Muscle of leg (tissue), 11 donors: Measurements from ENCODE around the gene MAD1L1. TPM values are rescaled to one million over a fixed set of nuclear protein-coding genes. Genes with fewer than 3 reads are reported as not detected.
A peak's percentile ranks its signal among the peaks of the same experiment; 100 is the strongest.

ENCODE experiments used
- DNase-seq: peaks from one replicate; pipeline ENCODE4 v3.0.0; 2013
- H3K27ac ChIP-seq: one replicate; pipeline ENCODE4 v1.5.1; 2013; ENCODE audit warnings: mild to moderate bottlenecking, low read length, control low read depth
- H3K27me3 ChIP-seq: one replicate; pipeline ENCODE4 v1.6.1; 2013; ENCODE audit warnings: low read length; ENCODE audit not compliant: control insufficient read depth, insufficient read depth
- H3K36me3 ChIP-seq: one replicate; pipeline ENCODE4 v1.6.1; 2013; ENCODE audit warnings: low read length; ENCODE audit not compliant: control insufficient read depth, insufficient read depth
- H3K4me1 ChIP-seq: one replicate; pipeline ENCODE4 v1.6.1; 2013; ENCODE audit warnings: low read length; ENCODE audit not compliant: control insufficient read depth, insufficient read depth
- H3K4me3 ChIP-seq: one replicate; pipeline ENCODE4 v1.5.1; 2013; ENCODE audit warnings: low read length, control low read depth
- H3K9me3 ChIP-seq: replicated peaks from 2 replicates; pipeline ENCODE4 v1.6.1; 2013; ENCODE audit warnings: low read depth, low read length; ENCODE audit not compliant: control insufficient read depth
- WGBS: methylation state at CpG from one replicate; pipeline ENCODE4 v1.1.5; 2013; ENCODE audit warnings: missing lambda C conversion rate; ENCODE audit not compliant: insufficient coverage; 5-methylcytosine and 5-hydroxymethylcytosine counted together
- polyA plus RNA-seq, 8 donors: library from polyadenylated mRNA; unstranded; fragments of 120-200 nt; gene quantifications; one replicate each; pipeline versions ENCODE4 v1.2.1 to v1.2.3, GENCODE V29; 2013; ENCODE audit warnings: inconsistent platforms in 1 of 8, low replicate concordance in 1 of 8; ENCODE audit not compliant: insufficient read length in 8 of 8, insufficient read depth in 1 of 8
- total RNA-seq: library from RNA; stranded (reverse); fragments of 120-200 nt; gene quantifications from one replicate; pipeline ENCODE4 v1.2.4, GENCODE V29; 2013

MAD1L1 gene
- total and polyA plus RNA-seq, 9 donors = 19.1 to 38.7 (median 21.8) TPM

- H3K4me1 ChIP-seq = peaks cover 83% of the 10 kb centered on the region
- WGBS = 62% methylated on average over 12 of the region's 17 CpGs
- H3K36me3 ChIP-seq = peaks cover 9% of the 10 kb centered on the region
- DNase-seq = peak; percentile 81
- H3K27ac ChIP-seq = peak overlapping the region; percentile 66
- H3K4me3 ChIP-seq = no peak overlapping the region
- H3K27me3 ChIP-seq = peaks cover 2% of the 10 kb centered on the region
- no peaks in the 10 kb centered on the region for H3K9me3 ChIP-seq
These were observed 417.7 kb downstream of the MAD1L1 start for GRCh38 chr7:1815051-1815481.

DNA sequence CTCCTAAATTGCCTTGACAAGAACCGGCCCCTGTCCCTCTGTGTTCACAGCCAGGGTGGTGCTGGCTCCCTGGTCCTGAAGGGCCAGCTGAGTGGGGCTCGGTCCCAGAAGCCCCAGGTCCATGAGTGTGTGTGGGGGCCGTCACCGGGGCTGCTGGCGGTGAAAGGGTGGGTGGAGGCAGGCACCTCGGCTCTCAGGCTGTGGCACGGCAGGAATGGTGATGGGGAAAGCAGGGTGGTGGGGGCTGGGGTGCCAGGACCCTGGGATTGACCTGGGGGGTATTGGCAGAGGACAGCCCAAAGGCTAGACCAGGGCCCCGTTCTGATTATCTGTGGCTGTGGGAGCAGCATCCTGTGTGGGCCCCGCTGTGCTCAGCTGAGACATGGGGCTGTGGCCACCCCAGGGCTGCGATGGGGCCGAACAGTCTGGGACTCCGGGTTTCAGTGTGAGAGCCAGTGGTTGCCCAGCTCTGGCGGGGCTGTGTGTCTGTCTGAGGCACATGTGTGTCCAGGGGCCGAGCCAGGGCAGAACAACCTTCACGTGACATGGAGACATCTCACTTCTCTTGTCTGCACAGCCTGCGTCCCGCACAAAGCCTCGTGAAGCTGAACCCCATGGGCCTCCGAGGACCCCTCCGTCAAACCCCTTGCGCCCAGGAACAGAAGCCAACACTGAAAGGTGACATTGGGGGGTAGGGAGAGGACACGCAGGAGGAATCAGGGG is 418.5 kb downstream of the MAD1L1 start:
- Histone ChIP-seq H3K9me3 (no peaks in the 10 kb centered on the region), H3K4me3 (no peak overlapping the region), H3K4me1 (peaks cover 81% of the 10 kb centered on the region), H3K36me3 (peaks cover 9% of the 10 kb centered on the region), H3K27ac (peak overlapping the region; percentile 4), H3K27me3 (peaks cover 2% of the 10 kb centered on the region)
- 90% methylated on average over 17 of the region's 22 CpGs for WGBS
- DNase-seq = no peak

GRCh38 chr7:1813394-1814088 is 419.2 kb downstream of the MAD1L1 start:
- Histone ChIP-seq H3K9me3 (no peaks in the 10 kb centered on the region), H3K36me3 (peaks cover 9% of the 10 kb centered on the region), H3K4me1 (peaks cover 75% of the 10 kb centered on the region), H3K27ac (no peak overlapping the region), H3K4me3 (no peak overlapping the region), H3K27me3 (peaks cover 2% of the 10 kb centered on the region)
- 93% methylated on average over 11 of the region's 18 CpGs for WGBS
- no peak for DNase-seq

DNA sequence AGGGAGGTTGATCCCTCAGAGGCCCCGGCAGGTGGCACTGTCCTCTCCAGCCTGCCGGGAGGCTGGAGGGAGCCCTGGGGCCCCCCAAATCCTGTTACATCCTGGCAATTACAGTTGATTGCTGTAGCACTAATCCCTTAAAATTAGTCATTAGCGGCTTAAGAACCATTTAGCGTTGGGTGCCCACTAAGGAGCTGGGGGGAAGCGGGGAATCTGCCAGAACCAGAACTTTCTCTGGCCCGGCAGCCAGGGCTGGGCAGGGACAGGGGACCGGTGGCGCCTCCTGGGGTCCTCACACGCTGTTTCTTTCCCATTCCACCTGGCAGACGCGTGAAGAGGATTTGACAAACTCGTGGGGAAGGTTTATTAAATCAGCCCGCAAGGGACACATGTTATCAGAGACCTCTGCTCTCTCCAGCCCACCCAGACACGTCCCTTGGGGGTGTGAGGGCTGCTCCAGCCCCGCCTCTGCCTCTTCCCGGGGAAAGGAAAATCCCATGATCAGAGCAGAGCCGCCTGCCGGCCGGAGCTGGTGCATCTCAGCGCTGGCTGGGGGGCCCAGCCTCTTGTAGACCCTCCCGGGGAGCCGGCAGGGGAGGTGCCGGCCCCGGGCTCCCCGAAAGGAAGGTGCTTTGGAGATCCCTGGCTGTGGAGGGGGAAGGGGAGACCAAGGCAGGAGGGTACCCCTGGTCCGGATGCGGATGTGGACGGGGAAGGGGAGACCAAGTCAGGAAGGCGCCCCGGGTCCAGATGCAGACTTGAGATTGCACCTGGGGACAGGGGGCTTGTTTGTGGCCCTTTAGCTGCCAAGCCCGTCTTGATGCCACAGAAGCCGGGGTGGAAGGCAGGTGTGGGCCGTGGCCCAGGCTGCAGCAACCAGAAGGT is 420.0 kb downstream of the MAD1L1 start:
- no peaks in the 10 kb centered on the region for H3K9me3 ChIP-seq
- peaks cover 9% of the 10 kb centered on the region for H3K36me3 ChIP-seq
- H3K27me3 ChIP-seq = peaks cover 2% of the 10 kb centered on the region
- H3K27ac ChIP-seq = no peak overlapping the region
- DNase-seq = no peak
- H3K4me3 ChIP-seq = no peak overlapping the region
- WGBS = 45% methylated on average over 24 of the region's 33 CpGs
- peaks cover 67% of the 10 kb centered on the region for H3K4me1 ChIP-seq

GRCh38 chr7:1811850-1812508 is 420.8 kb downstream of the MAD1L1 start:
- Histone ChIP-seq H3K9me3 (no peaks in the 10 kb centered on the region), H3K36me3 (peaks cover 9% of the 10 kb centered on the region), H3K4me1 (peaks cover 59% of the 10 kb centered on the region), H3K27ac (no peak overlapping the region), H3K27me3 (peaks cover 2% of the 10 kb centered on the region), H3K4me3 (no peak overlapping the region)
- WGBS = 33% methylated on average over 8 of the region's 9 CpGs
- peak; percentile 58 for DNase-seq

GRCh38 chr7:1810961-1811849 is 421.5 kb downstream of the MAD1L1 start:
- H3K4me3 ChIP-seq = no peak overlapping the region
- no peaks in the 10 kb centered on the region for H3K9me3 ChIP-seq
- peaks cover 9% of the 10 kb centered on the region for H3K36me3 ChIP-seq
- H3K27ac ChIP-seq = no peak overlapping the region
- WGBS = 50% methylated on average over 17 of the region's 25 CpGs
- H3K4me1 ChIP-seq = peaks cover 52% of the 10 kb centered on the region
- DNase-seq = peak; percentile 79
- H3K27me3 ChIP-seq = peaks cover 2% of the 10 kb centered on the region

GRCh38 chr7:1810521-1810920 is 422.2 kb downstream of the MAD1L1 start:
- H3K36me3 ChIP-seq = peaks cover 9% of the 10 kb centered on the region
- no peak overlapping the region for H3K4me3 ChIP-seq
- peaks cover 2% of the 10 kb centered on the region for H3K27me3 ChIP-seq
- H3K4me1 ChIP-seq = peaks cover 45% of the 10 kb centered on the region
- no peak for DNase-seq
- 18% methylated on average over 11 of the region's 16 CpGs for WGBS
- no peaks in the 10 kb centered on the region for H3K9me3 ChIP-seq
- no peak overlapping the region for H3K27ac ChIP-seq

DNA sequence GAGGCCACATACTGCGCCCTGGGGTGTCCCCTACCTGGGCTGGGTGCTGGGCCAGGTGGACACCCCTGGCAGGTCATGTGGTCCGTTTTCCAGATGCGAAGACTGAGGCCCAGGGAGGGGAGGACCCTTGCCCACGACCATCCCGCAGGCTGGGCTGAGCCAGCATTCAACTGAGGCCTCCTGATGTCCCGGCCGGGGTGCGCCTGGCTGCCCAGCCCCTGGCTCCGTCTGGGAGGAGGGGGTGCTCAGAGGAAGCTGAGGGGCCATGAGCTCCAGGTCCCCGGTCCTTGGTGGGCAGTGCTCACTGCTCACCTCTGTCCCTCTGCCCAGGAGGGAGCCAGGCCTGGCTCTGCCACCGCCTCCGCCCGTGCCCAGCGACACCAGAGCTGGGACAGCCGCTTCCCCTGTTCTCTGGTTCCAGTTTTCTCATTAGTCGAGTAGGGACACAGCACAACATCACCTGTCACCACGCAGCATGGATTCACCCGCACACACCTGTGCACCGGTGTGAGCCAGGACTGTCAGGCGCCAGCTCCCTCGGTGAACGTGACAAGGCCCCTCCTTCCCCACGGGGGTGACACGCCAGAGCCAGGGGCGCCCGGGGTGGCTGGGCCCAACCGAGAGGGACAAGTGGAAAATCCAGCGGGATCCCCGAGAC is 423.0 kb downstream of the MAD1L1 start:
- Histone ChIP-seq H3K27me3 (peaks cover 2% of the 10 kb centered on the region), H3K9me3 (no peaks in the 10 kb centered on the region)
- 85% methylated on average over 18 of the region's 29 CpGs for WGBS

DNA sequence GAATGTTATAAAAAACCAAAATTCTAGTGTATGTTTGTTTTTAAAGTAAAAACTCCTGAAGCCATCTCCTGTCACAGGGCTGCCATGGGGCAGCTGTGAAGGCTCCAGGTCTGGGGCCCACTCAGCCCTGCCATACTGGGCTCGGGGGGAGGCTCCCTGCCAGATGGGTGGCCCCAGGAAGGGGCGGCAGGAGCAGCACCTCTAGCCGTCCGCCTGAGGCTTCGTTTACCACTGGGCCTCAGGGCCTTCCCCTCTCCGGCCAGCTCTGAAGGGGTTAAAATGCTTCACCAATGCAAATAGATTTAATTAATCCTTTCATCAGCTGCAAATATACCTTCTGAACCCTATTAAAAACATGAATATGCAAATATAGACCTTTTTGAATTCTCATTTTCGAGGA is 423.7 kb downstream of the MAD1L1 start:
- 43% methylated on average over 1 of the region's 7 CpGs for WGBS
- Histone ChIP-seq H3K4me1 (peaks cover 31% of the 10 kb centered on the region), H3K4me3 (no peak overlapping the region), H3K36me3 (peaks cover 4% of the 10 kb centered on the region), H3K9me3 (no peaks in the 10 kb centered on the region), H3K27ac (no peak overlapping the region), H3K27me3 (peaks cover 2% of the 10 kb centered on the region)
- no peak for DNase-seq

More for the DNA sequence above, 423.0 kb downstream of the MAD1L1 start:
- H3K4me1 ChIP-seq = peaks cover 37% of the 10 kb centered on the region
- no peak overlapping the region for H3K27ac ChIP-seq
- H3K36me3 ChIP-seq = peaks cover 9% of the 10 kb centered on the region
- no peak for DNase-seq
- H3K4me3 ChIP-seq = no peak overlapping the region
